Measurements from ENCODE around the gene GARNL3.

The GARNL3 gene

GRCh38 chr9:127388037-127388855, 123.7 kb downstream of the GARNL3 start:
- no peak for TF ChIP-seq CTCF (IDR thresholded peaks at IDR 0.05)
- Mint-ChIP-seq H3K4me3 (peak overlapping the region; percentile 49), H3K4me1 (peaks cover 58% of the 10 kb centered on the region), H3K36me3 (ENCODE audit: low read depth) (no peaks in the 10 kb centered on the region), H3K27ac (peak overlapping the region; percentile 46), H3K27me3 (ENCODE audit: low read depth, poor library complexity) (peaks cover 12% of the 10 kb centered on the region), H3K9me3 (no peaks in the 10 kb centered on the region)
- DNase-seq, result no peak

GRCh38 chr9:127388856-127389238, 124.3 kb downstream of the GARNL3 start:
- H3K4me3 Mint-ChIP-seq, result peak overlapping the region; percentile 49
- peaks cover 60% of the 10 kb centered on the region for H3K4me1 Mint-ChIP-seq
- peak overlapping the region; percentile 46 for H3K27ac Mint-ChIP-seq
- H3K36me3 Mint-ChIP-seq (ENCODE audit: low read depth), result no peaks in the 10 kb centered on the region
- DNase-seq, result peak; percentile 47
- H3K27me3 Mint-ChIP-seq (ENCODE audit: low read depth, poor library complexity), result peaks cover 12% of the 10 kb centered on the region
- TF ChIP-seq CTCF (IDR thresholded peaks at IDR 0.05), result no peak
- no peaks in the 10 kb centered on the region for H3K9me3 Mint-ChIP-seq

GRCh38 chr9:127389381-127390247, 125.0 kb downstream of the GARNL3 start:
- H3K4me1 Mint-ChIP-seq, result peaks cover 53% of the 10 kb centered on the region
- no peaks in the 10 kb centered on the region for H3K36me3 Mint-ChIP-seq (ENCODE audit: low read depth)
- DNase-seq, result no peak
- H3K4me3 Mint-ChIP-seq, result no peak overlapping the region
- H3K27me3 Mint-ChIP-seq (ENCODE audit: low read depth, poor library complexity), result peaks cover 14% of the 10 kb centered on the region
- TF ChIP-seq CTCF (IDR thresholded peaks at IDR 0.05), result no peak
- no peak overlapping the region for H3K27ac Mint-ChIP-seq
- H3K9me3 Mint-ChIP-seq, result no peaks in the 10 kb centered on the region

DNA sequence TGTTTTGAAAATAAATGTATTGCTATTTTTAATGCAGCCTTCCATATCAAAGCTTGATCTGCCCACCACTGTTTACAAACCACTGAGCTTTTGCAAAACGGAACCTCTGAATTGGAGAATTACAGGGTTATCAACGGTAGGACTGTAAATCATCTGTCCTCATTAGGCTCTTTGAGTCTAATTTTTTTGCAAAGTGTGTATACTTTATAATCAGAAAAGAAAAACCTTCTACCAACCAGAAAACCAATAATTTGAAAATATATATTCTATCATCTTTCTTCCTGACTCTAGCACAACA, 125.6 kb downstream of the GARNL3 start:
- H3K9me3 Mint-ChIP-seq, result no peaks in the 10 kb centered on the region

GRCh38 chr9:127390563-127390962, 126.0 kb downstream of the GARNL3 start:
- no peak for TF ChIP-seq CTCF (IDR thresholded peaks at IDR 0.05)

More for the DNA sequence above, 125.6 kb downstream of the GARNL3 start:
- Mint-ChIP-seq H3K27ac (no peak overlapping the region), H3K4me1 (peaks cover 47% of the 10 kb centered on the region), H3K4me3 (no peak overlapping the region), H3K36me3 (ENCODE audit: low read depth) (no peaks in the 10 kb centered on the region), H3K27me3 (ENCODE audit: low read depth, poor library complexity) (peaks cover 15% of the 10 kb centered on the region)
- no peak for DNase-seq
- TF ChIP-seq CTCF (IDR thresholded peaks at IDR 0.05), result no peak

More at GRCh38 chr9:127390563-127390962, 126.0 kb downstream of the GARNL3 start:
- no peak for DNase-seq
- no peaks in the 10 kb centered on the region for H3K36me3 Mint-ChIP-seq (ENCODE audit: low read depth)
- H3K4me3 Mint-ChIP-seq, result no peak overlapping the region
- peaks cover 46% of the 10 kb centered on the region for H3K4me1 Mint-ChIP-seq
- H3K9me3 Mint-ChIP-seq, result no peaks in the 10 kb centered on the region
- no peak overlapping the region for H3K27ac Mint-ChIP-seq
- H3K27me3 Mint-ChIP-seq (ENCODE audit: low read depth, poor library complexity), result peaks cover 19% of the 10 kb centered on the region
